ENCODE measurements around the gene CIB4. TPM values are rescaled to one million over a fixed set of nuclear protein-coding genes. Genes with fewer than 3 reads are reported as not detected.

Gene CIB4
- total RNA-seq, 1 donor from 2014 or later, result not detected

GRCh38 chr2:26550276-26551015 lies 90.7 kb downstream of the CIB4 start:
- no peak for DNase-seq

DNA sequence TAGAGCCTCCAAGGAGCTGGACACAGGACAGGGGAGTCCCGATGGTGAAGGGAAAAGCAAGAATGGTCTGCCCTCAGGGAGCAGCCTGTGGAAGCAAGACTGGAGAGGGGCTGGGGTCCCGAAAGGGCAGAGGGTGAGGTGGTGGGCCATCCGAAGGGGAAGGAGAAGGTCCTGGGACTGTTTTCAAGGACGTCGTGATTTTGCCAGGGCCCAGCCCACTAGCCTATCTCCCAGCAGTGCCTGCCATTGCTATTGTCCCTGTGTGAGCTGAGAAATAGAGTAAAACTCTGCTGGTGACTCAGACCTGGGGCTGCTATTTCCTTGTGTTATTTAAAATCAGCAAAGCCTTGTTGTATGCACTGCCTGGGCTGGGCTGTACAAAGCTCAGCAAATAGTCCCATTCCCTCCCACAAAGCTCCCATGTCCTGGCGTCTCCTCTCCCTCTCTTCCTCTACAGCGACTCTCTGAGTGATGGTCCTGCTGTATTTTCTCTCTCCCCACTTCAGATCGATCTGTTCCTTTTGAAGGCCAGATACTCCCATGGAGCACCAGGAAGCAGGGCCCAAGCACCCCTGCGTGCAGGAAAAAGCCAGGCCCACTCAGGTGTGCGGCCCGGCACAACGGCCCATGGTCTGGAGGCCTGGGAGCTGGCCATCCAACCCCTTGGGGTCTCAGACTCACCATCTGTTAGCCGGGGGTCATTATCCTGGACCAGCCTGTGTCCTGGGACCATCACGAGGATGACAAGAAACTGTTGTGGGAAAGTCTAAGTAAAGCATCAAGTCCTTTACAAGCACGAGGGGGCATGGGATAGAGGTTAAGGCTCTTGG lies 98.3 kb downstream of the CIB4 start:
- DNase-seq, result no peak

DNA sequence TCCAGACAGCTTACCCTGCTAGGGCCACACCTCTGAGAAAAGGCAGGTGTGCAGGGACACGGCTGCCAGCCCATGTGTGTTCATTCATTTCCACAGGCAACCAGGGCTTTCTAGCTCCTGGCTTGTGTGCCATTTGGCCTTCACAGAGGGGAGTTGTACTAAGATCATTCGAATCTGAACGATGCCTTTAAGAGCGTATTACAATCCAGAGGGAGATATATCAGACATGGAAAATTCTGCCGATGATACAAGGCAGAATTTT lies 99.0 kb downstream of the CIB4 start:
- DNase-seq, result no peak

DNA sequence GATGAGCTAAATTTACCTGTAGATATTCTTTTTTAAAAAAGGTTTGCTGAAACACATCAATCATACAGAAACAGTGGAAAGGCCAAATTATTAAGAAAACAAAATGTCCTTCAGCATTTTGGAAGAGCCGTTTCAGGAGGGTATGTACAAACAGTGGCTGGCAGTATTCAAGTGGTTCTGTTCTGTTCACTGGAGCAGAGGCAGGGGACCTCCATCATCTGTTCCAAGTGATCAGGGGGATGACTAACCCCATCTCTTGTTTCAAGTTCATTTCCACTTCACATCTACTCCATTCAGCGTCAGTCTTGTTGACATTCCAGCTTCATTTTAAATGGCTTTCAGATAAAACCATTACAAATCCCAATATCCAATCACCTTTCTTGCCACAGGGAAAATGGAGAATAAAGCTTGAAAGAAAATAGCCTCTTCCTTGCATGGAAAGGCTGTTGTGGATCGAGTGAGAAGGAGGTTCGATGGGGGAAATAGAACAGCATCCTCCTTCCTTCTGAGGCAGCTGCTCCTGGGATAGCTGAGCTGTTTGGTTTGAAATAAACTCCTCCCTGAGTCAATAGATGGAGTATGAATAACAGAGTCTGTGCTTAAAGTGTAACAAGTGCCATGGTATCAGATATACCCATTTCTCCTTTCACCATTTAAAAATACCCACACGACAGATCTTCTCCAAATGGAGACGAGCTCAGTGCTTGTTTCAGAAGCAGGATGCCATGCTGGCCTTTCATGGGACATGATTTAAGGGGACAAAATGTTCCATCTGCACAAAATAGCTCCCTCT lies 99.6 kb downstream of the CIB4 start:
- DNase-seq, result no peak

GRCh38 chr2:26540961-26541360 lies 100.2 kb downstream of the CIB4 start:
- DNase-seq, result no peak

GRCh38 chr2:26540306-26540705 lies 100.9 kb downstream of the CIB4 start:
- no peak for DNase-seq

- no peak for DNase-seq
Measured at GRCh38 chr2:26537826-26538475, 103.2 kb downstream of the CIB4 start.

DNA sequence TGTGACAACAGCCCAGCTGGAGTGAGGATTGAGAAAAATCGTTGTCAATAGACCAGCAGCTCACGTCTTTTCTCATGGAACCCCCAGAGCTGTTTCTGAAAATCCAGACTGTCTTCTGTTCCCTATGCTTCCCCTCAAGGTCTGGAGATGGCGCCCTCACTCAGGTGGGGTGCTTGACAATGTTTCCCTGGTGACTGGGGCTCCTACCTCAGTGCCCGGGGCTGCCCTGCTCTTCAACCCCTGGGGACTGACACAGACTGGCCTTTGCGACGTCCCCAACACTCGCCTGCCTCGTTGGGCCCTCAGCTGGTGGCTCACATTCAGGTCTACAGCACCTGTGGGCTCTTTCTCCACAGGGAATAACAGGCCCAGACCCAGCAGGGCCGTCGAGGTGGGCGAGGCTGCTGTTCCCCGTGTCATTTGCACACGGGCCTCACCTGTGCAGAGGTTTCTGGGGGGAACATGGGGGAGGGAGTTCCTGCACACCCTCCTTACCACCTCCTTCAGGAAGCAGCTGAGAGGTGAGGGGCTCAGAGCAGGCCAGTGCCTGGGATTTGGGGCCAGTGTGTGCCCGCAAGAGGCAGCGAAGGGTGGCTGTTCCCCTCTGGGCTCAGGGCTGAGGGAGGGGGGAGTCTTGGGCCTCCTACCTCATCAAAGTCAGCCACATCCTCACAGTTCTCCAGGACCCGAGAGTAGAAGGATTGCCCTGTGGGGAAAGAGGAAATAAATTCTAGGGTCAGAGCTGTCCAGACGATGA lies 103.9 kb downstream of the CIB4 start:
- no peak for DNase-seq

DNA sequence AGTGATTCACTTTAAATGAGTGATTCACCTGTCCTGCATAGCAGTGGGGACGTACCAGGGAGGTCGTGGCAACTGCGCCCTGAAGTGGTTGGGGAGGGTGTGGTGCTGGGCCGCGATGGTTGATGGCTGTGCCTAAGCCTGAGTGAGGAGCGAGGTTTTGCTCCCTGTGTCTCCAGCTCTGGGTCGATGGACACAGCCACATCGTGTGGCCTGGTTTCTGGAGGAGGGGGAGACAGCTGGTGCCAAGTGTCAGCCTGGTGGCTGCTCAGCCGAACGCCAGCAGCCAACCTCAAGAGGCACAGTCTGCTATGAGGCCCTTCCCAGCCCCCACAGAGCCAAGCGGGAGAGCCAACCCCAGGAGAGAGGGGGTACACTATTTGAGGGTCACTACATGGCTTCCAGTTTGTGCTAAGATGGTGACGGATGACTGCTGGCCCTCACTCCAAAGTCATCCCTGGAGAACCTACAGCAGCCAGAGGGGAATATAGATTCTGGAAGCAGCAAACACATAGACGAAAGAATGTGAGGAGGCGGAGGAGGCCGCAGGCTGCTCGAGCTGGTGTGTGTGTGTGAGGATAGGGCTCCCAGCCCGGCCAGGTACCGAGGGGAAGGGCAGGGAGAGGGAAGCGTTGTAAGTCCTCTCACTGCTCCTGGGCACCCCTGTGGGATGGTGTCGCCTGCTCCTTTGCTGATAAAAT lies 104.6 kb downstream of the CIB4 start:
- no peak for DNase-seq

GRCh38 chr2:26535663-26536275 lies 105.4 kb downstream of the CIB4 start:
- no peak for DNase-seq

DNA sequence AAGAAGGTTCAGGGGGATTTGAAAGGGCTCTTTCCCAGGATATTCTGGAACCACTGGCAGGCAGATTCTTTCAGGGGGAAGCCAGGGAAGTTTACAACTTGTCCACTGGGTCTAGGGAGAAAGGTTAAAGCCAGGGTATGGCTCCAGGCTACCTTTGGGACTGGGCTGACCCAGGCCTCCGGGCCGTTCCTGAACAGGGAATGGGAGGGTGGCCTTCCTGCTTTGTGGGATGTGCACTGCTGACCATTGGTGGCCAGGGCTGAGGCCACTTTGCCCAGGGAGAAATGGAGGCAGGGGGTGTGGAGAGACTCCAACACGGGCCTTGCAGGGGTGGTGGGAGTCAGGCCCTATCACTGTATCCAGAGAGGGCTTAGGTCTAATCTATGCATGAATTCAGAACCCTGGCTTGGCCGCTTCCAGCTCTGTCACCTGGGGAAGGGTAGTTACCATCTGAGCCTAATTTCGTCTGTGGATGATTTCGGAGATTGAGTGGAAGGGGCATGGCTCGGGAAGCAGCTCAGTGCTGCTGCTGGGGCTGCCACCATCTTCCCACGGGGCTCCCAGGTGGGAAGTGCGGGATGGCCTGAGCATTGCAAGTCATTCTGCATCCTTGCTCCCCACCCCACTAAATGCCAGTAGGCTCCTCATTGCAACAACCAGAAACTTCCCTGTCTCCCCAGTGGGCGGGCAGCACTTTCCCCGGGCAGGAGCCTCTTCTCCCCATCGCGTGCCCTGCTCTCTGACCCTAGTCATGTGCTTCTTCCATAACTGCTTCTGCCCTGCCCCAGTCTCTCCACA lies 106.1 kb downstream of the CIB4 start:
- DNase-seq, result no peak

DNA sequence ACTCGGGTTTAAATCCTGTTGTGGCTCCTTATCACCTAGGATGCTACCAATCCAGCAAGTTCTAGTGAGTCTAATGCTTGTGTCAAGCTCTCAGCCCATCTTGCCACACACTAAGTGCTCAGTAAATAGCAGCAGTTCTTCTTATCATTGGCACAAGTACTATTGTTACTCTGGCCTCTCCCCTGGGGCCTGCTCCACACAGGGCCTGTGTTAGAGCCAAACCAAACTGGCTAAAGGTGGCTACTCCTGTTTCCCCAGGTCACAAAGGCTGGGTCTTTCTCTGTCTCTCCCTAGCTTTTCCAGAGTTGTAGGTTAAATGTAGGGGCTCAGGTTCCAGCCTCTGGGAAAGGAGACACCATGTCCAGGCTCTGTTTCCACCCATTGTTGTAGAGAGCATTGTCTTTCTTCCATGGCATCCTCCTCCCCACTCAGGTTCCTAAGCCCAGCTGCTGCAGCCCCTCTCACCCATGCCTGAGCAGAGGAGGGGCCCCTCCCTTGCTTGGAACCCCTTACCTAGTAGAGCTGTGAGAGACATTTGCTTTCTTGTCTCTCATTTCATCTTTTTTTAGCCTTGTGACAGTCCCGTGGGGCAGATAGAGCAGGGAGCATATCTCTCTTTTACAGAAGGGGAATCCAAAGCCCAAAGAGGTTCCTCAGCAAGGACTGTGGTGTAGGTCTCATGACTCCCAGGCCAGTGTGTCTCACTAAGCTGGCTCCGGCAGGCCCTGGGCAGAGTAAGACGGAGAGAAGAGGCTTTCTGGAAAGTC lies 106.9 kb downstream of the CIB4 start:
- DNase-seq, result no peak

DNA sequence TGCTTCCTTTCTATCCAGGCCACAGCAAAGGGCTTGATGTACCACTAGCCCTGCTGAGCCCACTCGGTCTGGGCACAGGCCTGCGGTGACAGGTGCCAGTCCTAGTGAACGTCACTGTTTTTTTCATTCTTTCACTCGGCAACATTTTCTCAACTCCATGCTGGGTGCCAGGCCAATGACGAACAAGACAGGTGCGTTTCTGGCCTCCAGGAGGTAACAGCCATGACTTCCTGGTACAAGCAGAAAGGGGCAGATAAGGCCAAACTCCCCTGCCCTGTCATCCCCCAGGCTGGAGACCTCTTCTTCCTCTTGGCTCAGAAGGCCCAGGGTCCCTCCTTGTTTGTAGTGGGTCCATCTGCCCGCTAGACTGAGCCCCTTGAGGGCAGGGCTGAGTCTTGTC lies 107.5 kb downstream of the CIB4 start:
- DNase-seq, result no peak

GRCh38 chr2:26532301-26533250 lies 108.6 kb downstream of the CIB4 start:
- no peak for DNase-seq
